ENCODE data around the gene GABPA. TPM values are rescaled to one million over a fixed set of nuclear protein-coding genes. Genes with fewer than 3 reads are reported as not detected.
"Not testable (repeated sequence)": the region's sequence is repeated elsewhere in the genome, so short reads cannot be mapped to it uniquely, and the experiment has no call there.

GABPA gene
- 9.7 TPM for total RNA-seq

- DNase-seq (ENCODE audit: low read depth in 2 of 3, low spot score in 2 of 3) = peak; percentile 93 to 99 (median 99)
Observed at GRCh38 chr21:25734904-25735645, at the start of gene GABPA, which contains the start of gene ATP5PF. GABPA (plus strand) TSS chr21:25734972; CDS start chr21:25741599, 6,627 bp downstream. ATP5PF (minus strand) TSS chr21:25734904; CDS start chr21:25729794, 5,110 bp downstream.

GRCh38 chr21:25687787-25688186, 47.0 kb upstream of the GABPA start:
- no peak for DNase-seq (ENCODE audit: low read depth in 2 of 3, low spot score in 2 of 3)

GRCh38 chr21:25688275-25689155, 46.3 kb upstream of the GABPA start:
- DNase-seq (ENCODE audit: low read depth in 2 of 3, low spot score in 2 of 3) = no peak

- DNase-seq (ENCODE audit: low read depth in 2 of 3, low spot score in 2 of 3) = no peak
Observed at GRCh38 chr21:25689226-25689625, 45.5 kb upstream of the GABPA start.

GRCh38 chr21:25691976-25692375, 42.8 kb upstream of the GABPA start:
- DNase-seq (ENCODE audit: low read depth in 2 of 3, low spot score in 2 of 3) = no peak

- not testable (repeated sequence) for DNase-seq (ENCODE audit: low read depth in 2 of 3, low spot score in 2 of 3)
Observed at GRCh38 chr21:25695461-25695860, 39.3 kb upstream of the GABPA start.

GRCh38 chr21:25700741-25701140, 34.0 kb upstream of the GABPA start:
- DNase-seq (ENCODE audit: low read depth in 2 of 3, low spot score in 2 of 3) = no peak

- no peak for DNase-seq (ENCODE audit: low read depth in 2 of 3, low spot score in 2 of 3)
Observed at GRCh38 chr21:25701529-25701928, 33.2 kb upstream of the GABPA start.

GRCh38 chr21:25708467-25709065, 26.2 kb upstream of the GABPA start:
- peak; percentile 18 to 78 (median 46) for DNase-seq (ENCODE audit: low read depth in 2 of 3, low spot score in 2 of 3)

GRCh38 chr21:25709684-25710265, 25.0 kb upstream of the GABPA start:
- DNase-seq (ENCODE audit: low read depth in 2 of 3, low spot score in 2 of 3) = no peak

- DNase-seq (ENCODE audit: low read depth in 2 of 3, low spot score in 2 of 3) = no peak
Observed at GRCh38 chr21:25710550-25710949, 24.2 kb upstream of the GABPA start.

GRCh38 chr21:25714066-25714465, 20.7 kb upstream of the GABPA start:
- DNase-seq (ENCODE audit: low read depth in 2 of 3, low spot score in 2 of 3) = not testable (repeated sequence)

- DNase-seq (ENCODE audit: low read depth in 2 of 3, low spot score in 2 of 3) = peak in 2 of 3 donors; percentile 45 to 68
Observed at GRCh38 chr21:25717491-25718147, 17.2 kb upstream of the GABPA start.

GRCh38 chr21:25721987-25722386, 12.8 kb upstream of the GABPA start:
- DNase-seq (ENCODE audit: low read depth in 2 of 3, low spot score in 2 of 3) = no peak

GRCh38 chr21:25722631-25723030, 12.1 kb upstream of the GABPA start:
- peak in 2 of 3 donors; percentile 39 to 50 for DNase-seq (ENCODE audit: low read depth in 2 of 3, low spot score in 2 of 3)

- no peak for DNase-seq (ENCODE audit: low read depth in 2 of 3, low spot score in 2 of 3)
Observed at GRCh38 chr21:25732091-25732760, 2.5 kb upstream of the GABPA start.

GRCh38 chr21:25733859-25734653, 716 bp upstream of the GABPA start:
- DNase-seq (ENCODE audit: low read depth in 2 of 3, low spot score in 2 of 3) = peak in 2 of 3 donors; percentile 23 to 50

- DNase-seq (ENCODE audit: low read depth in 2 of 3, low spot score in 2 of 3) = no peak
Observed at GRCh38 chr21:25734654-25734903, 193 bp upstream of the GABPA start.
